GM18517 (cell line): ENCODE measurements around the gene GABRP.

ENCODE experiments used
- ATAC-seq: cut with Tn5 transposase; IDR thresholded peaks from one replicate; pipeline ENCODE4 v1.9.1; 2021; ENCODE audit warnings: mild to moderate bottlenecking, moderate library complexity; ENCODE audit not compliant: unreplicated experiment

GABRP gene, protein sequence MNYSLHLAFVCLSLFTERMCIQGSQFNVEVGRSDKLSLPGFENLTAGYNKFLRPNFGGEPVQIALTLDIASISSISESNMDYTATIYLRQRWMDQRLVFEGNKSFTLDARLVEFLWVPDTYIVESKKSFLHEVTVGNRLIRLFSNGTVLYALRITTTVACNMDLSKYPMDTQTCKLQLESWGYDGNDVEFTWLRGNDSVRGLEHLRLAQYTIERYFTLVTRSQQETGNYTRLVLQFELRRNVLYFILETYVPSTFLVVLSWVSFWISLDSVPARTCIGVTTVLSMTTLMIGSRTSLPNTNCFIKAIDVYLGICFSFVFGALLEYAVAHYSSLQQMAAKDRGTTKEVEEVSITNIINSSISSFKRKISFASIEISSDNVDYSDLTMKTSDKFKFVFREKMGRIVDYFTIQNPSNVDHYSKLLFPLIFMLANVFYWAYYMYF

DNA sequence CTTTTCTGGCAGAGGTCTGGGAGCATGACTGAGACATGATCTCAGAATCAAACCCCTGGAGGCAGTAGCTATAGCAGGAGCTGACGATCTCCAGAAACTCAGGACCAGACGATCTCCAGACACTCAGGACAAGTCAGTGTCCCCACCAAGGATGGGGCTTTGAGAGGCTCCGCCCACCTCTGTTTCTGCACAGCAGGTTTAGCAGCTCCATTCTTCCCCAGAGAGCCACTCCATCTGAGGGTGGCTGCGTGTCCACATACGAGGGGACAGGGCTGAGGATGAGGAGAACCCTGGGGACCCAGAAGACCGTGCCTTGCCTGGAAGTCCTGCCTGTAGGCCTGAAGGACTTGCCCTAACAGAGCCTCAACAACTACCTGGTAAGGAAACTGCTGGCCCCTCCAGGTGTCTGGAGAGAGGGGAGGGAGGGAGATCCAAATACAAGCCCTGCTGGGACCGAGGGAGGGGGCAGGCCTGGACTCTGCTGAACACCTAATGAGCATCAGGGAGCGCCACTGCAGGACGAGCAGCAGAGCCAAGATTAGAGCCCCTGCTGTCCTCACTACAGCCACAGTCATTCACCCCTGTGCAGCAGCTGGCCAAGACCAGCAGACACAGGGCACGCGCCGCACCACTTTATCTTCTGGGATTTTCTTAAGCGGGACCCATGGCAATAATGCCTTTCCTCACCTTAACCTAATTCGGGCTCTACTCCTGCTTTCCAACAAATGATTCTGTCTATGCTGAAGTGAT, at the start of gene GABRP:
GABRP (plus strand) TSS at position 228 of the 750 bp plus-strand sequence. CDS start 4,891 bp downstream, outside the sequence.
- ATAC-seq, result no peak

DNA sequence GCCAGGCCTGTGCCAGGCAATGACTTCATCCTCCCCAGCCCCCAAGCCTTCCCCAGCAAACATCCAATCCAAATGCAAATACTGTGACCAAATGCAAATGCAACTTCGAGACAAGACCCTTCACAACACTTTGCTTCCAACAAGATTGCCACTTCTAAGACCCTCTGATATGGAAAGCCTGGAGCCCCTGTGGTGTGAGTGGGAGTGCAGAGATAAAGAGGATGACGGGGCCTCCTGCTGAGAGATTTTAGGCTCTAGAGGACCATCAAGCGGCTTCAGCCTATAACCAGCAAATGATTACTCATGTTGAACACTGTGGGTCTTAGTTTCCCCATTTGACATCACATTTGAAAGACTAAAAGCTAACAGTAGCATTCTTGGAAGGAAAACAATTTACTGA, 46.6 kb upstream of the GABRP start:
- ATAC-seq, result no peak

DNA sequence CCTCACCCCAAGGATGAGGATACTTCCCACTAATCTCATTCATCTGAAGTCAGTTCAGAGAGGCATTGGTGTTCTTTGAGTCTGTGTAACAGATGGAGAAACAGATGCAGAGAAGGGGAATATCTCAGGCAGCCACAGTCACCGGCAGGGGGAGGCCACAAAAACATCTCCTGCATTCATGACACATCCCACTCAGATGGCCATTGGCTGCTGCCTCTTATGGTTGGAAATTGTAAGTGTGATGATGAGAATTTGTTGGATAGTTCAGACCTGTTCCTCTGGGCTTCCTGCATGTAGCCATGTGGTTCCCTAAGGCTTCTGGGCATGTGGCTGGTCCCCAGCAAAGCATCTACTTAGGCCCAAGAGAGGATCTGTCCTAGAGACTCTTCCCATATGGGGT, 45.9 kb upstream of the GABRP start:
- ATAC-seq, result no peak

DNA sequence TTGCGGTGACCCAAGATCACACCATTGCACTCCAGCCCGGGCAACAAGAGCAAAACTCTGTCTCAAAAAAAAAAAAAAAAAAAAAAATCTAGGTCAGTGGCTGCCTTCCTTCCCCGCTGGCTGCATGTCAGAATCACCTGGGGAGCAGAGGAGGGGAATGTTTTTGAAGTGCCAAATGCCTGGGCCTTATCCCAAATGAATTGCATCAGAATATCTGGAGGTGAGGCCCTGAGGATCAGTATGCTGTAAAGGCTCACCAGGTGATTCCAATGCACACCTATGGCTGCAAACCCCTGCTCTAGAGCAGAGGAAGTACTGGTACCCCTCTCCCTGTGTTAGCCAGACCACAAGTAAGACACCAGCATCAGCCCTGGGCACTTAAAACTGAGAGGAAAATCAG, 44.7 kb upstream of the GABRP start:
- ATAC-seq, result no peak

DNA sequence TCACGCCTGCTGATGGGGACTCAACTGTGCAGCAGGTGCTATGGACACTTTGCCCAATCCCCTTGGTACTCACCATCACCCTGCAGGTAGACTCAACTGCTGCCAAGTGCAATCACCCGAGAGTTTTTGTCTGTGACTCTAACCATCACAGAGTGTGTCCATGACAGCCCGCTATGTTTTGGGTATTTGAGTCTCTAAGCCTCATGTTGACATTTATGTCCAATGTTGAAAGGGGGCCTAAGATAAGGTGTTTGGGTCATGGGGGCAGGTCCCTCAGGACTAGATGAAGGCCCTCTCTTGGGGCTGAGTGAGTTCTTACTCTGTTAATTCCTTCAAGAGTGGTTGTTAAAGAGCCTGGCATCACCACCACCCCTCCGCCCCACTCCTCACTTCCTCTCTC, 44.1 kb upstream of the GABRP start:
- no peak for ATAC-seq

DNA sequence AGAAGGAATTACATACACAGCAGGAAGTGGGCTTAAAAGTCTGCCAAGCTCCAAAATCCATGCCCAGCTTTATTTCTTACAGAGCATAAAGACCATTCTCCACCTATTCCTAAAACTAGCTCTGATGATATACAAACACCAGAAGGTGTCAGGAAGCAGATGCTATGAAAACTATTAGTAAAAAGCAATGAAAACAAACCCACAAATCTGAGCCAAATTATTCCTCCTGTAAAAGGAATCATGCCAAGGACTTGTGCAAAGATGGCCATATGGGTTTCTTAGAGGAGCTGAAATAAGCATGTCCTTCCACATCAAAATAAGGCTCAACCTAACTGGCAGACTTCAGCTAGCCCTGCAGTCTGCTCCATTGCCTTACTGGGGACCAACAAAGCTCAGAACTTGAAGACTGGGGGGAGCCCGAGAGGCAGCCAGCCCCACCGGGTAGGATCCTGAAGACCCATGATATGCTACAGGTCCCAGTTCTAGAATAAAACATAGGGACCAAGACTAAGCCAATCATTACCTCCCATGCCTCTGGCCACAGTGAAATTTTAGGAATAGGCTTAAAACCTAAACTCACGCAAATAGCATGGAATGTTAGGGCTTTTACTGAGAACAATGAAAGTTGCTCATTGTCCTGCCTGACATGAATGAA, 42.8 kb upstream of the GABRP start:
- no peak for ATAC-seq

DNA sequence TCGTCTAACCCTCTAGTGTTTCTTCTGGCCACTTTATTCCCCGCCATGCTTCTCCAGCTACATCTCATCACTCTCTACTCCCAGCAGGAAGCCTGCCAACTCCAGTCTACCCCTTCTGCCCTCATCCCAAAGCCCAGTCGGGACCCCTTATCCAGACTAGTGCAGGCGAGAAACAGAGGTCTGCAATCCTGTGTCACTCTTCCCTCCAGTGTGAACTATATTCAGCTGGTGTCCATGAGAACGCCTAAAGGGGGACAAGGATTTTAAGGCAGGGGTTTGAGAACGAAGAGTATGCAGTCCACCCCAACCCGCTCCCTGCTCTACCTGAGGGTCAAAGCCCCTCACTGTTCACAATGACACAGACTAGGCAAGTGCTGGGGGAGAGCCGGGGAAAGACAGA, 41.7 kb upstream of the GABRP start:
- no peak for ATAC-seq

DNA sequence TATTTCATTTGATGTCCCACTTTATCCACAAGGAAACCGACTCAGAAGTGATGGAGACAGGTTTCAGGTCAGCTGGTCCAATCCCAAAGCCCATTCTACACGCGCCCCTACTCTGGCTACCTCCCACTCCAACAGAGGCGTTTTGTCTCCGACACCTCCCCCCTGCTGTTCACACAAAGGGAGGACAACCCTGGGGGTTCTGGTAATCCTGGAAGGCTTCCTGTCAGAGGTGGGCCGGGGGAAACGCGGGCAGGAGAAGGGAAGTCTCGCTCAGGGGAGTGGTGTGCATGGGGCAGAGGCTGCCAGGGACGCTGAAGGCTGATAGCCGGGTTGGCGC, 39.7 kb upstream of the GABRP start:
- no peak for ATAC-seq

DNA sequence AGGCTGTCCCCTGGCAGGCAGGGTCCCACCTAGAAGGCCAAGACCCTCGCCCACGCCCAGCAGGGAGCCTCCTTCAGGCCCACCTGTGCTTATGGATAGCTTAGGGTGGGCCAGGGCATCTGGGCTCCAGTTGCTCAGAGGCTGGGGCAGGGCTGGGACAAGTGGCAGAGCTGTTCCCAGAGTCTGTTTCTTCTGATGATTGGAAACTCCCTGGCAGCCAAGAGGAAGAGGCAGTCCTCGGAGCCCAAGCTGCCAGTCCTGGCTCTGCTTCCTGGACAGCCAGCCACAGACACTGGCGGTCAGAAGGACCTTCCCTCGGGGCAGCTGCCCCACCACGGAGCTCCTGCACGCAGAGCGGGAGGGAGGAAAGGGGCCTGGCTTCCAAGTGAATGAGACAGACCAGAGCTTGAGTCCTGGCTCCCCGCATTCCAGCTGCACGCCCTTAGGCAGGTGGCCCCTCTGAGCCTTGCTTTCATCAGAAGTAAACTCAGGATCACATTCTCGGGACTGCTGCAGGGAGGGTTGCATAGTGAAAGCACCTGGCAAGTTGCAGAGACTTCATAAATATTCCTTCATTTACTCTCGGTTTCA, 37.9 kb upstream of the GABRP start:
- ATAC-seq, result no peak

DNA sequence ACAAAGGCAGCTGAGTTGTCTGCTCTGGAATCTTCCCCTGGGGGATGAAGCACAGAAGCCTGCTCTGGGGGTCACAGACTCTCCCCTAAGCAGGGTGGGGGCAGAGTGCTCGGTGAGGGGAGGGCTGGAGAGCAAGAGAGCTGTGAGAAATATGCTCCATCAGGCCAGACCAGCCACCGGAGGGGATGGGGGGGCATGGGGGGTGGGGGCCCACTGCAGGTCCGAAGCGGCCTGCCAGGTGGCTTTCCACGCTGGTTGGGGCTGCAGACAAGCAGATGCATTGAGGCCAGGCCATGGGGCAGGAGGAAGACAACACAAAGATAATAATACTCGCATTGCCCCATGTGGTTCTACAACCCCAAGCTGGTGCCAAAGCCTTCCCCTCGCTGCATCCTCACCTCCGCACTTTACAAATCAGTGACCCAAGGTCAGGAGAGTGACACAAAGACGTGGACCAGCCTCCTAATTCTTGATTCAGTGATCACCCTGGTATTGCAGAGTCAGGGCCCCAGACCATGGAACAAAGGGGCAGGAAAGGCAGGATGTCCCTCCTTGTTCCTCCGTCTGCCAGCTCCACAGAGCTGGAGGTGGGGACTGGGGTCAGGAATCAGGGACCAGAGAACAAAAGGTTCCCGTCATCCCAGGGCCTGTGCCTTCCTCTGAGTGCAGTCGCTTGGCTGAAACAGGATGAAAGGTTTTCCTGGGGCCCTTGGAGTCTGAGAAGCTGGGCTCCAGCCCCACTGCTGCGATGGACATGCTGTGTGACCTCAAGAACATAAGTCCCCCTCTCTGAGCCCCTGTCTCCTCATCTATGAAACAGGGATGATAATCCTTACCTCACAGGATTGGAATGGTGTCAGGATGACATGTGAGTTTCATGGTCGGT, 37.2 kb upstream of the GABRP start:
- ATAC-seq, result no peak

DNA sequence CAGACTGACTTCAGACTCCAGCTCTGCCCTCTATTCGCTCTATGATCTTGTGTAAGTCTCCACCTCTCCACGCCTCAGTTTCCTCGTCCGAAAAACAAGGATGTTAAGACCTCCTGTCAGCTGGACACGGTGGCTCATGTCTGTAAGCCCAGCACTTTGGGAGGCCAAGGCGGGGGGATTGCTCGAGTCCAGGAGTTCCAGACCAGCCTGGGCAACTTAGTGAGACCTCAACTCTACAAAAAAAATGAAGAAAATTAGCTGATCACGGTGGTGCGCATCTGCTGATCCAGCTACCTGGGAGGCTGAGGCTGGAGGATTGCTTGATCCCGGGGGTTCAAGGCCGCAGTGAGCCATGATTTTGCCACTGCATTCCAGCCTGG, 36.6 kb upstream of the GABRP start:
- ATAC-seq, result no peak

DNA sequence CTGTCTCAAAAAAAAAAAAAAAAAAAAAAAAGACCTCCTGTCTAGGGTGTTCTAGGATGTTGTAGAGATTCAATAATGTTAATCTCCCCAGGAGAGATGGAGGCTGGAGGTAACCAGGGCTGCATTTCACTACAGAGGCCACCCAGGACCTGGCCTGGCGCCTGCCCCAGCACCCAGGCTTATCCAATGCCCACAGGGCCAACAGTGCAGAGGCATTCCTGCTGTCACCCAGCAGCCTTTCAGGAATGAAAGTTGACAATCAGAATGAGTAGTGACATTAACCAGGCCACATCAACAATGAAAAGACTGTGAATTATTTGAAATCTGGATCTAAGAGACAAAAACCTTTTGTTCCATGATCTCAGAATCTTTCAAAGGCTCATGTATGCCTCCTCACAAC, 36.2 kb upstream of the GABRP start:
- ATAC-seq, result no peak

DNA sequence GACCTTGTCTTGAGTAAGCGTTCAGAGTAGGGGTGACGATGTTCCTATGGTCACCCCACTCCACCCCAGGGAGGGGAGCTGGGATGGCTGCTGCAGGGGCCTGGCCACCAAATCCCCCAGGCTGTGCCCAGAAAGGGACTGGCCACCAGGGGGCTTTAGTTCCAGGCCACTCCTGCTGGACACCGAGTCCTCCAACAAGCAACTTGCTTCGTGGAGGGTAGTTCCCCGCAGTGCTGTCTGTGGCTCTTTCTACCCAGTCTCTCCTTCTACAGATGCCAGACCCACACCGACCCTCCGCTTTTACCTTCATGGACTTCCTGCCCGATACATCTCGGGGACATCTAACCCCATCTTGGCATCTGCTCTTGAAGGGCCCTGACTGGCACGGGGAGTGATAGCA, 35.7 kb upstream of the GABRP start:
- no peak for ATAC-seq

DNA sequence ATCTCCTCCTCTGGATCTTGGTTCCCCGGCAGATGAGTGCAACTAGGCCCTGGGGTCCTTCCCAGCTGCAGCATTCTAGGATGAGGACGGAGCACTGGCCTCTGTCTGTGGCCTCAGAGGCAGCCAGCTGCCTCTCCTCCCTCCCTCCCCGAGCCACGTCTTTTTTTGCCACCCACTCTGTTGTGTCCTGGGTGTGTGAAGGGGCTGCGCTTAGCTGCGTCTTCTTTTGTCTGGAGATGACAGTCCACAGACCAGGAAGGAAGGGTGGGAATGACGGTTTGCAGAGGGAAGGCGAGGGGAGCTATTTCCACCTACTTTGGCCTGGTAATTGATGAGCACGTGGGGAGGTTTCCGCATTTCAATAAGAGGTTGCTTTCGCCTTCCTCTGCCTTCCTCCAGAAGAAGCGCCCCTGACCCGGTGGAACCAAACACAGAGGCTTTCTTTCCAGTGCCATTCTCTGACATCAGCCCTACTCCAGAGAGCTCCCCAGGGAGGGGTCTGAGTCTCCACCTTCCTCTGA, 34.5 kb upstream of the GABRP start:
- no peak for ATAC-seq

DNA sequence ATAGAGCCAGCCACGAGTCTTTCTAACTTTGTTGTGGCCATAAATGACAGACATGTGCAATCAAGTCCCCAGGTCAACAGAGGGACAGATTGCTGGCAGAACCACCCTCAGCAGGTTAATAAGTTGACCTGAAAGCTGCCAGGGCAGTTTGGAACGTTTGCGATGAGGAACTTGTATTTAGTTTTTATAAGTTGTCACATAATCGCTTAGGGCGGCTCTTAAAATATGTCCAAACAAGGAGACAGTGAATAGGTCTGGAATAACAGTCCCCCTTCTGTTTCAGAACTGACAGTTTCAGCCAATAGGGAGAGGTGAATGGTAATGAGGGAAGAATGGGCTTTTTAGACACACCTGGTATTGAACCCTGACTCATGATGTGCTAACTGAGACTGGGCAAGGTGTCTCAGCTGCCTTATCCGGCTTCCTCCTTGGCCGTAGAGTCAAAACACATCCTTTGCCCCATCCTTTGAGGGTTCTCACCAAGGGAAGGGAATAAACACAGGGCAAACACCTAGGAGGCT, 33.6 kb upstream of the GABRP start:
- no peak for ATAC-seq

DNA sequence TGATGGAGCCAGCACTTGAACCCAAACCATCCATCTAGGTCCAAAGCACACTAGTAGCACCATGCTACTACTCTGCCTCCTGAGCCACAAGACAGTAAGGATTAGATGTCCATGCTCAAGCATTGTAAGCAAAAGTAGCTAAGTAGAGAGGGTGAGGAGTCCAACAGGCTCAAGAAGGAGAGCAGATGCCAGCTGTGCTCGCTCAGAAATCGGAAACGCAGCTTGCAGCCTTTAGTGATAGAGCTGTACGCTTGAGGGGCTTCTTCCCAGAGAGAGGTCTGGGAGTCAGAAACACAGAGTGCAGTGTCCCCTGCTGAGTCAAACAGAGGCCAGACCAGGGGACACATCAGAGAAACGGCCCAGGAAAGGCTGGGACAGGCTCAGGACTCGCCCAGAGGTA, 32.7 kb upstream of the GABRP start:
- no peak for ATAC-seq

DNA sequence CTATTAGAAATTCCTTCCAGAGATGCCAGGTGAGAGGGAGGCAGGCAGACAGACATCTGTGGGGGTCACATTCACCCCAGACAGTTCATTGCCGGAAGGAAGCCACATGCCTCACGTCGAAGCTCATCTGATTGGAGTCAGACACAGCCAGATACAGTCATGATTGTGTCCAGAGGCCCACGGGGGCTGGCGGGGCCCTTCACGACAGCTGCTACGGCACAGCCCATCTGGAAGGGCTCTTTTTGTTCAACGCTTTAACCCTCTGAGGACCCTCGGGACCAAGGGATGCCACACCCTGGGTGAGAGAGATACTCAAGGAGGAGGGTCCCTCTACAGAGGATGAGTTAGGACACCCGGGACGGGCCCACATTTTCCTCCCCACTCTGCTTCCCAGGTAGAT, 31.9 kb upstream of the GABRP start:
- ATAC-seq, result no peak

DNA sequence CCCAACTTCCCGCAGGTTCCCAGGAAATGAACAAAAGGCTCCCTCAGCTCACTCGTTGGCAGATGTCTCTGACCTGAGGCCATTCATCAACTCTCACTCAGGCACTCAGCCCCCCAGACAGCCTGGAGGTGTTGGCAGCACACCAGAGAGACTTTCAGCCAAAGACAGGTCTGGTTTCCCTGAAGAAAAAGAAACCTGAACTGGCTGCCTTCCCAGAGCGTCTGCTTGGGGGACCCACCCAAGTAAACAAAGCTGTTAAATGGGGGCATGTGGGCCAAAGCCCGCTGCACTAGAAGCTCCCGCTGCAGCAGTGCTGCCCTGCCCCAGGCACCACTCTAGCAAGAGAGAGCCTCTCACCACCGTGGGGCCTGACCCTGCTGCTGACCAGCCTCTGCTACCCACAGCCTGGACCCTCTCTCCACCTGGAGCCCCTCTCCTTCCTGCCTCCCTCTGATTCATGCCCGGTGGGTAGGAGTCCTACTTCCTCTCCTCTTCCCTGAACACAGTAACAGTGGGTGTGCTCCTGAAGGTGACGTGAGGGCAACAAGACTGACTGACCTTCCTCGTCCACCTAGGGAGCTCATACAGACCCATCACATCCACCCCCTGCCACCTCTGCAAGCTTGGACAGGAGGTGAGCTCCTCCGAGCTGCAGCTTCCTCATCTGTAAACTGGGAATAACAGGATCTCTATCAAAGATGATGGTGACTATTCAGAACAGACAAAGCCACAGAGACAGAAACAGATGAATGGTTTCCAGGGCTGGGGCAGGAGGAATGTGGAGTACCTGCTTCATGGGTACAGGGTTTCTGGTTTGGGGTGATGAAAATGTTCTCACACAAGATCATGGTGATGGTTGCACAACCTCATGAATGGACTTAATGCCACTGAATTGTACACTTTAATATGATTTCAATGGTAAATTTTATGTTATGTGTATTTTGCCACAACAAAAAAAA, 31.0 kb upstream of the GABRP start:
- ATAC-seq, result no peak

DNA sequence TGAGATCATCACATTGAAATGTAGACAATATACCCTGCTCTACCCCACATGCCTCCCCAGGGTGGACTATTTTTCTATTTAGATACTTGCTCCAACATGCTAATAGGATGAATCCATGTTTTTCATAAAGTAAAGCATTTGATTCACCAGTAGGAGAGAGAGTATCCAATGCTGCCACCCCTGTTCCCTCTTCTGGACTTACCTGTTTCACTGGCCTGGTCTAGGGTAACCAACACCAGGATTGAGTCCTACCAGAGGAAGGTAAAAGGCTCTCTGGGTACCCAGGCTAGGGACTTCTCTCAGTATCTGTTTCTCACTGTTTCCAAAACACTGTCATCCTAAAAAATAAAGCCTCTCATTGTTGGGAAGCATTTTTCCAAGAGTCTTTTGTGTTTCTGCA, 30.2 kb upstream of the GABRP start:
- no peak for ATAC-seq
